GM12878 (cell line): Measurements from ENCODE around the gene BRF1.

Experiments used
- ATF7 ChIP-seq: fragments of 450-650 bp; IDR thresholded peaks from 2 replicates; pipeline ENCODE4 v1.6.1; 2016; ENCODE audit warnings: low read depth, mild to moderate bottlenecking
- EZH2 ChIP-seq: IDR thresholded peaks from 2 replicates; pipeline ENCODE4 v1.6.1; 2012; ENCODE audit warnings: low read depth, mild to moderate bottlenecking, control low read depth, inconsistent platforms, low read length, borderline replicate concordance; ENCODE audit not compliant: control insufficient read depth
- HCFC1 ChIP-seq: fragments of 150-350 bp; IDR thresholded peaks from 2 replicates; pipeline ENCODE4 v1.6.1; 2014; ENCODE audit warnings: low read length
- HDAC2 ChIP-seq: fragments of 200-600 bp; sonication (generic); IDR thresholded peaks from 2 replicates; pipeline ENCODE4 v1.6.1; 2017
- POLR2AphosphoS2 ChIP-seq: IDR thresholded peaks from 2 replicates; pipeline ENCODE4 v1.6.1; 2011; ENCODE audit warnings: low read depth, mild to moderate bottlenecking, low read length, improper control_type of control experiment, moderate library complexity
- POLR2AphosphoS5 ChIP-seq: IDR thresholded peaks from 2 replicates; pipeline ENCODE4 v1.6.1; 2011; ENCODE audit warnings: mild to moderate bottlenecking, low read length, inconsistent platforms
- PRDM15 ChIP-seq: fragments of 450-650 bp; formaldehyde crosslinking; IDR thresholded peaks from 2 replicates; pipeline ENCODE4 v1.4.0; 2020; ENCODE audit warnings: mild to moderate bottlenecking, moderate library complexity
- SP1 ChIP-seq: IDR thresholded peaks from one replicate; pipeline ENCODE4 v1.6.1; 2011; ENCODE audit warnings: low read depth, low read length
- SPI1 ChIP-seq: IDR thresholded peaks from 2 replicates; pipeline ENCODE4 v1.6.1; 2011; ENCODE audit warnings: low read depth, mild to moderate bottlenecking, low read length, moderate library complexity, borderline replicate concordance; ENCODE audit not compliant: insufficient read depth
- TF ChIP-seq, protein P1 (sequence below), 3 experiments: IDR thresholded peaks in 2 of 3; conservative IDR thresholded peaks in 1 of 3; 2 replicates each; pipeline ENCODE4 v1.5.1; 2011; ENCODE audit warnings: low read depth in 3 of 3, low read length in 3 of 3, mild to moderate bottlenecking in 3 of 3, control low read depth in 2 of 3, moderate library complexity in 2 of 3, inconsistent platforms in 1 of 3, mixed read lengths in 1 of 3; ENCODE audit not compliant: control insufficient read depth in 2 of 3, insufficient read depth in 1 of 3; ENCODE audit errors: extremely low read depth in 1 of 3
- TF ChIP-seq, protein P2 (sequence below): IDR thresholded peaks from 2 replicates; pipeline ENCODE4 v1.6.1; 2012; ENCODE audit warnings: mild to moderate bottlenecking, low read depth, low read length
- TF ChIP-seq, protein P3 (sequence below): IDR thresholded peaks from 2 replicates; pipeline ENCODE4 v1.6.1; 2012; ENCODE audit warnings: low read depth, low read length, improper control_type of control experiment
- TF ChIP-seq, protein P4 (sequence below): IDR thresholded peaks from 2 replicates; pipeline ENCODE4 v1.6.1; 2012; ENCODE audit warnings: low read length, inconsistent platforms

- TF ChIP-seq, protein P1, sequence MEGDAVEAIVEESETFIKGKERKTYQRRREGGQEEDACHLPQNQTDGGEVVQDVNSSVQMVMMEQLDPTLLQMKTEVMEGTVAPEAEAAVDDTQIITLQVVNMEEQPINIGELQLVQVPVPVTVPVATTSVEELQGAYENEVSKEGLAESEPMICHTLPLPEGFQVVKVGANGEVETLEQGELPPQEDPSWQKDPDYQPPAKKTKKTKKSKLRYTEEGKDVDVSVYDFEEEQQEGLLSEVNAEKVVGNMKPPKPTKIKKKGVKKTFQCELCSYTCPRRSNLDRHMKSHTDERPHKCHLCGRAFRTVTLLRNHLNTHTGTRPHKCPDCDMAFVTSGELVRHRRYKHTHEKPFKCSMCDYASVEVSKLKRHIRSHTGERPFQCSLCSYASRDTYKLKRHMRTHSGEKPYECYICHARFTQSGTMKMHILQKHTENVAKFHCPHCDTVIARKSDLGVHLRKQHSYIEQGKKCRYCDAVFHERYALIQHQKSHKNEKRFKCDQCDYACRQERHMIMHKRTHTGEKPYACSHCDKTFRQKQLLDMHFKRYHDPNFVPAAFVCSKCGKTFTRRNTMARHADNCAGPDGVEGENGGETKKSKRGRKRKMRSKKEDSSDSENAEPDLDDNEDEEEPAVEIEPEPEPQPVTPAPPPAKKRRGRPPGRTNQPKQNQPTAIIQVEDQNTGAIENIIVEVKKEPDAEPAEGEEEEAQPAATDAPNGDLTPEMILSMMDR (IDR thresholded peaks at IDR 0.05 in 2 of 3, conservative IDR thresholded peaks at IDR 0.05 in 1 of 3; ENCODE audit: control insufficient read depth in 2 of 3, extremely low read depth in 1 of 3, insufficient read depth in 1 of 3, low read depth in 3 of 3, low read length in 3 of 3): no peak
- TF ChIP-seq POLR2AphosphoS5 (no peak), SPI1 (no peak), SP1 (no peak), EZH2 (no peak), HDAC2 (no peak), HCFC1 (no peak), ATF7 (no peak), POLR2AphosphoS2 (no peak), PRDM15 (CRISPR knock-in tag) (no peak)
- TF ChIP-seq, protein P2, sequence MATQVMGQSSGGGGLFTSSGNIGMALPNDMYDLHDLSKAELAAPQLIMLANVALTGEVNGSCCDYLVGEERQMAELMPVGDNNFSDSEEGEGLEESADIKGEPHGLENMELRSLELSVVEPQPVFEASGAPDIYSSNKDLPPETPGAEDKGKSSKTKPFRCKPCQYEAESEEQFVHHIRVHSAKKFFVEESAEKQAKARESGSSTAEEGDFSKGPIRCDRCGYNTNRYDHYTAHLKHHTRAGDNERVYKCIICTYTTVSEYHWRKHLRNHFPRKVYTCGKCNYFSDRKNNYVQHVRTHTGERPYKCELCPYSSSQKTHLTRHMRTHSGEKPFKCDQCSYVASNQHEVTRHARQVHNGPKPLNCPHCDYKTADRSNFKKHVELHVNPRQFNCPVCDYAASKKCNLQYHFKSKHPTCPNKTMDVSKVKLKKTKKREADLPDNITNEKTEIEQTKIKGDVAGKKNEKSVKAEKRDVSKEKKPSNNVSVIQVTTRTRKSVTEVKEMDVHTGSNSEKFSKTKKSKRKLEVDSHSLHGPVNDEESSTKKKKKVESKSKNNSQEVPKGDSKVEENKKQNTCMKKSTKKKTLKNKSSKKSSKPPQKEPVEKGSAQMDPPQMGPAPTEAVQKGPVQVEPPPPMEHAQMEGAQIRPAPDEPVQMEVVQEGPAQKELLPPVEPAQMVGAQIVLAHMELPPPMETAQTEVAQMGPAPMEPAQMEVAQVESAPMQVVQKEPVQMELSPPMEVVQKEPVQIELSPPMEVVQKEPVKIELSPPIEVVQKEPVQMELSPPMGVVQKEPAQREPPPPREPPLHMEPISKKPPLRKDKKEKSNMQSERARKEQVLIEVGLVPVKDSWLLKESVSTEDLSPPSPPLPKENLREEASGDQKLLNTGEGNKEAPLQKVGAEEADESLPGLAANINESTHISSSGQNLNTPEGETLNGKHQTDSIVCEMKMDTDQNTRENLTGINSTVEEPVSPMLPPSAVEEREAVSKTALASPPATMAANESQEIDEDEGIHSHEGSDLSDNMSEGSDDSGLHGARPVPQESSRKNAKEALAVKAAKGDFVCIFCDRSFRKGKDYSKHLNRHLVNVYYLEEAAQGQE: no peak
- TF ChIP-seq, protein P3, sequence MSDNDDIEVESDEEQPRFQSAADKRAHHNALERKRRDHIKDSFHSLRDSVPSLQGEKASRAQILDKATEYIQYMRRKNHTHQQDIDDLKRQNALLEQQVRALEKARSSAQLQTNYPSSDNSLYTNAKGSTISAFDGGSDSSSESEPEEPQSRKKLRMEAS: no peak
- TF ChIP-seq, protein P4, sequence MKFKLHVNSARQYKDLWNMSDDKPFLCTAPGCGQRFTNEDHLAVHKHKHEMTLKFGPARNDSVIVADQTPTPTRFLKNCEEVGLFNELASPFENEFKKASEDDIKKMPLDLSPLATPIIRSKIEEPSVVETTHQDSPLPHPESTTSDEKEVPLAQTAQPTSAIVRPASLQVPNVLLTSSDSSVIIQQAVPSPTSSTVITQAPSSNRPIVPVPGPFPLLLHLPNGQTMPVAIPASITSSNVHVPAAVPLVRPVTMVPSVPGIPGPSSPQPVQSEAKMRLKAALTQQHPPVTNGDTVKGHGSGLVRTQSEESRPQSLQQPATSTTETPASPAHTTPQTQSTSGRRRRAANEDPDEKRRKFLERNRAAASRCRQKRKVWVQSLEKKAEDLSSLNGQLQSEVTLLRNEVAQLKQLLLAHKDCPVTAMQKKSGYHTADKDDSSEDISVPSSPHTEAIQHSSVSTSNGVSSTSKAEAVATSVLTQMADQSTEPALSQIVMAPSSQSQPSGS: no peak
Measured at GRCh38 chr14:105325303-105325702, 24.5 kb upstream of the BRF1 start.
